K562 (cell line): ENCODE results near the gene SHISA7. TPM values are rescaled to one million over a fixed set of nuclear protein-coding genes. Genes with fewer than 3 reads are reported as not detected.

Source experiments
- BRCA1 ChIP-seq, 2 experiments: fragments of 450-650 bp in 1 of 2; sonication (generic) in 1 of 2; formaldehyde crosslinking in 1 of 2; IDR thresholded peaks; 2 replicates each; pipeline versions ENCODE4 v1.5.0 to v1.6.1; 2017 to 2020; ENCODE audit warnings: mild to moderate bottlenecking in 1 of 2, missing genetic modification reagents in 1 of 2
- CEBPB ChIP-seq: fragments of 450-650 bp; IDR thresholded peaks from 2 replicates; pipeline ENCODE4 v1.6.1; 2016; ENCODE audit warnings: missing genetic modification characterization, missing compliant biosample characterization
- EWSR1 ChIP-seq: fragments of 450-650 bp; IDR thresholded peaks from 2 replicates; pipeline ENCODE4 v1.6.1; 2018; ENCODE audit warnings: borderline replicate concordance, mild to moderate bottlenecking, low read depth, moderate library complexity; ENCODE audit not compliant: partially characterized antibody
- FOXJ3 ChIP-seq: sonication (generic); formaldehyde crosslinking; IDR thresholded peaks from 2 replicates; pipeline ENCODE4 v1.4.0; 2020; ENCODE audit warnings: mild to moderate bottlenecking, missing genetic modification reagents
- HNRNPH1 ChIP-seq: fragments of 200-400 bp; formaldehyde crosslinking; optimal IDR thresholded peaks from 2 replicates; pipeline ENCODE3; 2017; ENCODE audit warnings: low read depth, mild to moderate bottlenecking, low read length, moderate library complexity
- KDM4B ChIP-seq, 2 experiments: fragments of 450-650 bp in 1 of 2; sonication (generic) in 1 of 2; IDR thresholded peaks; 2 replicates each; pipeline ENCODE4 v1.6.1; 2016 to 2017; ENCODE audit warnings: borderline replicate concordance in 2 of 2, antibody characterized with exemption in 1 of 2, low read depth in 1 of 2, mild to moderate bottlenecking in 1 of 2
- KLF16 ChIP-seq: IDR thresholded peaks from 2 replicates; pipeline ENCODE4 v1.6.1; 2016; ENCODE audit warnings: antibody characterized with exemption
- LEF1 ChIP-seq: fragments of 450-650 bp; IDR thresholded peaks from 2 replicates; pipeline ENCODE4 v1.6.1; 2016; ENCODE audit warnings: mild to moderate bottlenecking
- MYNN ChIP-seq, 2 experiments: sonication (generic); formaldehyde crosslinking in 1 of 2; IDR thresholded peaks; 2 replicates each; pipeline versions ENCODE4 v1.5.0 to v1.6.1; 2016 to 2020; ENCODE audit warnings: antibody characterized with exemption in 1 of 2, missing genetic modification reagents in 1 of 2
- PCBP2 ChIP-seq: fragments of 200-400 bp; formaldehyde crosslinking; IDR thresholded peaks from 2 replicates; pipeline ENCODE4 v1.6.1; 2018; ENCODE audit warnings: low read length, low read depth, mild to moderate bottlenecking, moderate library complexity; ENCODE audit not compliant: poor library complexity, severe bottlenecking
- POLR2A ChIP-seq: fragments of 450-650 bp; conservative IDR thresholded peaks from 2 replicates; pipeline ENCODE4 v1.6.1; 2016
- PRPF4 ChIP-seq: fragments of 200-400 bp; formaldehyde crosslinking; IDR thresholded peaks from one replicate; pipeline ENCODE4 v1.6.1; 2017; ENCODE audit warnings: low read length, low read depth, mild to moderate bottlenecking; ENCODE audit not compliant: insufficient read depth, poor library complexity, severe bottlenecking
- SAP30 ChIP-seq: fragments of 200-600 bp; sonication (generic); IDR thresholded peaks from 2 replicates; pipeline ENCODE4 v1.6.1; 2012; ENCODE audit warnings: borderline replicate concordance, low read depth, mild to moderate bottlenecking, moderate library complexity, low read length, control low read depth, inconsistent platforms; ENCODE audit not compliant: insufficient read depth, poor library complexity, severe bottlenecking
- SIX5 ChIP-seq, 2 experiments: IDR thresholded peaks; 2 replicates each; pipeline ENCODE4 v1.6.1; 2011; ENCODE audit warnings: low read length in 2 of 2, borderline replicate concordance in 1 of 2, low read depth in 1 of 2, mild to moderate bottlenecking in 1 of 2, moderate library complexity in 1 of 2; ENCODE audit not compliant: insufficient read depth in 1 of 2
- SMARCA4 ChIP-seq: fragments of 450-650 bp; IDR thresholded peaks from 2 replicates; pipeline ENCODE4 v1.6.1; 2016
- TSC22D4 ChIP-seq: fragments of 450-650 bp; IDR thresholded peaks from 2 replicates; pipeline ENCODE4 v1.6.1; 2016; ENCODE audit warnings: missing genetic modification characterization, missing biosample characterization, control low read depth
- ZC3H4 ChIP-seq: sonication (generic); formaldehyde crosslinking; IDR thresholded peaks from 2 replicates; pipeline ENCODE4 v1.9.0; 2021; ENCODE audit warnings: missing genetic modification reagents, borderline replicate concordance
- ZKSCAN3 ChIP-seq: fragments of 250-450 bp; sonication (Bioruptor Pico); IDR thresholded peaks from 2 replicates; pipeline ENCODE4 v1.4.0; 2020
- ZNF121 ChIP-seq: sonication (generic); formaldehyde crosslinking; conservative IDR thresholded peaks from 2 replicates; pipeline ENCODE4 v1.8.0; 2022; ENCODE audit warnings: missing genetic modification reagents
- ZNF143 ChIP-seq: sonication (generic); formaldehyde crosslinking; IDR thresholded peaks from 2 replicates; pipeline ENCODE4 v1.9.0; 2022; ENCODE audit warnings: mild to moderate bottlenecking, missing genetic modification reagents
- ZNF324 ChIP-seq: fragments of 250-450 bp; sonication (Bioruptor Pico); IDR thresholded peaks from 2 replicates; pipeline ENCODE4 v1.4.0; 2020; ENCODE audit warnings: mild to moderate bottlenecking
- ZNF551 ChIP-seq: fragments of 250-450 bp; sonication (Bioruptor Pico); IDR thresholded peaks from 2 replicates; pipeline ENCODE4 v1.5.0; 2021; ENCODE audit warnings: mild to moderate bottlenecking, moderate library complexity
- ZNF586 ChIP-seq: fragments of 450-650 bp; formaldehyde crosslinking; conservative IDR thresholded peaks from 2 replicates; pipeline ENCODE4 v1.4.0; 2020; ENCODE audit warnings: mild to moderate bottlenecking, moderate library complexity
- ZNF707 ChIP-seq: fragments of 250-450 bp; sonication (Bioruptor Pico); conservative IDR thresholded peaks from 2 replicates; pipeline ENCODE4 v1.8.0; 2022; ENCODE audit warnings: inconsistent platforms, mild to moderate bottlenecking, moderate library complexity
- ZNF766 ChIP-seq: fragments of 200-800 bp; sonication (Bioruptor generic); conservative IDR thresholded peaks from 2 replicates; pipeline ENCODE4 v1.6.1; 2016; ENCODE audit warnings: missing genetic modification characterization, missing compliant biosample characterization
- ZNF830 ChIP-seq: fragments of 250-450 bp; sonication (Bioruptor Pico); IDR thresholded peaks from 2 replicates; pipeline ENCODE4 v1.5.0; 2021; ENCODE audit warnings: mild to moderate bottlenecking
- polyA plus RNA-seq, 8 experiments: library from polyadenylated mRNA; depleted of rRNA in 4 of 8; stranded (reverse) in 5 of 8; unstranded in 3 of 8; fragments of >200 nt; fragmentation: Nextera tagmentation in 2 of 8; fragmentation: Illumina TruSeq in 1 of 8; extraction: Ambion mirVana in 2 of 8; extraction: Trizol in 1 of 8; gene quantifications; 2 replicates each; pipeline versions ENCODE4 v1.2.1 to v1.2.3, GENCODE V29; 2011 to 2014; ENCODE audit warnings: inconsistent platforms in 1 of 8, missing spikeins in 1 of 8
- total RNA-seq, 7 experiments: library from RNA; depleted of rRNA in 6 of 7; stranded (reverse); fragments of >200 nt in 6 of 7; fragmentation: Illumina TruSeq in 2 of 7; extraction: Trizol in 2 of 7; gene quantifications; 2 replicates each; pipeline versions ENCODE4 v1.2.1 to v1.2.3, GENCODE V29; 2011 to 2021; ENCODE audit warnings: low replicate concordance in 1 of 7

SHISA7 gene
- total and polyA plus RNA-seq, 9 of the 15 experiments (the other 6 are each of a cell fraction or from before 2014, with no cell fraction given): 0.01 to 0.40 (median 0.07) TPM

GRCh38 chr19:55467236-55468053 is 24.3 kb upstream of the SHISA7 start (continued):
- TF ChIP-seq TSC22D4 (tag): no peak
- 0 out of 2 replicates have a peak, but pooled peaks have one; percentile 6 for TF ChIP-seq ZNF766 (CRISPR knock-in tag)
- TF ChIP-seq ZNF551 (CRISPR knock-in tag): no peak
- TF ChIP-seq ZNF143 (CRISPR knock-in tag): no peak
- TF ChIP-seq CEBPB (tag): peak; percentile 87
- no peak for TF ChIP-seq ZNF324 (CRISPR knock-in tag)
- no peak; the same call in 1 of the 2 replicates for TF ChIP-seq POLR2A
- no peak for TF ChIP-seq EWSR1
- TF ChIP-seq ZC3H4 (CRISPR knock-in tag): no peak
- TF ChIP-seq SAP30: no peak
- TF ChIP-seq BRCA1 (IDR thresholded peaks at IDR 0.05): no peak
- TF ChIP-seq BRCA1 (CRISPR knock-in tag; IDR thresholded peaks at IDR 0.05): no peak
- TF ChIP-seq SMARCA4: peak; percentile 97
- no peak for TF ChIP-seq ZNF586 (CRISPR knock-in tag)
- TF ChIP-seq KDM4B (IDR thresholded peaks at IDR 0.05; ENCODE audit: borderline replicate concordance in 2 of 2, low read depth in 1 of 2): no peak
- no peak for TF ChIP-seq ZNF830 (CRISPR knock-in tag)
- no peak for TF ChIP-seq PRPF4
- peak; percentile 91; the same call in 1 of the 2 replicates for TF ChIP-seq LEF1
- TF ChIP-seq HNRNPH1: no peak
- no peak for TF ChIP-seq SIX5 (IDR thresholded peaks at IDR 0.05; ENCODE audit: borderline replicate concordance in 1 of 2, insufficient read depth in 1 of 2, low read depth in 1 of 2, low read length in 2 of 2)
- no peak for TF ChIP-seq FOXJ3
- peak; percentile 78 for TF ChIP-seq KLF16
- TF ChIP-seq ZNF121 (CRISPR knock-in tag): no peak
- no peak for TF ChIP-seq PCBP2
- TF ChIP-seq ZNF707 (CRISPR knock-in tag): no peak
- no peak for TF ChIP-seq MYNN (IDR thresholded peaks at IDR 0.05)
- TF ChIP-seq MYNN (CRISPR knock-in tag; IDR thresholded peaks at IDR 0.05): no peak
- no peak for TF ChIP-seq ZKSCAN3 (CRISPR knock-in tag)
